Gastroesophageal sphincter (tissue), 3 donors: ENCODE measurements around the gene TTC23.

Experiments
- CTCF ChIP-seq, 4 experiments: fragments of 200-600 bp in 2 of 4; fragments of 450-650 bp in 2 of 4; sonication (generic) in 1 of 4; IDR thresholded peaks; one replicate each; pipeline ENCODE4 v1.5.1; 2017 to 2019; ENCODE audit warnings: antibody characterized with exemption in 4 of 4, mild to moderate bottlenecking in 2 of 4, moderate library complexity in 2 of 4
- POLR2A ChIP-seq, 2 donors: fragments of 450-650 bp; IDR thresholded peaks; one replicate each; pipeline ENCODE4 v1.6.1; 2017; ENCODE audit warnings: antibody characterized with exemption in 2 of 2, mild to moderate bottlenecking in 2 of 2, moderate library complexity in 1 of 2
- POLR2AphosphoS5 ChIP-seq: sonication (generic); formaldehyde crosslinking; IDR thresholded peaks from one replicate; pipeline ENCODE4 v1.6.1; 2017; ENCODE audit warnings: antibody characterized with exemption

GRCh38 chr15:99101501-99101900 lies 147.9 kb downstream of the TTC23 start:
- no peak for TF ChIP-seq POLR2AphosphoS5
- TF ChIP-seq CTCF (IDR thresholded peaks at IDR 0.05): no peak
- TF ChIP-seq POLR2A (IDR thresholded peaks at IDR 0.05): no peak
